DND-41 (cell line): ENCODE data around the gene DHCR7.

Experiments
- CTCF ChIP-seq: IDR thresholded peaks from 2 replicates; pipeline ENCODE4 v1.5.1; 2012; ENCODE audit warnings: borderline replicate concordance, low read length, moderate library complexity, mild to moderate bottlenecking; ENCODE audit not compliant: poor library complexity, severe bottlenecking; ENCODE audit errors: extremely low read depth
- EZH2 ChIP-seq: IDR thresholded peaks from 3 replicates; pipeline ENCODE4 v1.6.1; 2012; ENCODE audit warnings: borderline replicate concordance, low read depth, mild to moderate bottlenecking, moderate library complexity, low read length, inconsistent platforms; ENCODE audit not compliant: severe bottlenecking

- TF ChIP-seq CTCF (no peak), EZH2 (no peak)
Measured at GRCh38 chr11:71446150-71446549, 2.0 kb downstream of the DHCR7 start.
